GM18502 (cell line): ENCODE measurements around the gene PAX5.

ENCODE experiments used
- ATAC-seq: cut with Tn5 transposase; IDR thresholded peaks from one replicate; pipeline ENCODE4 v1.9.1; 2021; ENCODE audit warnings: mild to moderate bottlenecking; ENCODE audit not compliant: unreplicated experiment, poor library complexity

PAX5 gene

DNA sequence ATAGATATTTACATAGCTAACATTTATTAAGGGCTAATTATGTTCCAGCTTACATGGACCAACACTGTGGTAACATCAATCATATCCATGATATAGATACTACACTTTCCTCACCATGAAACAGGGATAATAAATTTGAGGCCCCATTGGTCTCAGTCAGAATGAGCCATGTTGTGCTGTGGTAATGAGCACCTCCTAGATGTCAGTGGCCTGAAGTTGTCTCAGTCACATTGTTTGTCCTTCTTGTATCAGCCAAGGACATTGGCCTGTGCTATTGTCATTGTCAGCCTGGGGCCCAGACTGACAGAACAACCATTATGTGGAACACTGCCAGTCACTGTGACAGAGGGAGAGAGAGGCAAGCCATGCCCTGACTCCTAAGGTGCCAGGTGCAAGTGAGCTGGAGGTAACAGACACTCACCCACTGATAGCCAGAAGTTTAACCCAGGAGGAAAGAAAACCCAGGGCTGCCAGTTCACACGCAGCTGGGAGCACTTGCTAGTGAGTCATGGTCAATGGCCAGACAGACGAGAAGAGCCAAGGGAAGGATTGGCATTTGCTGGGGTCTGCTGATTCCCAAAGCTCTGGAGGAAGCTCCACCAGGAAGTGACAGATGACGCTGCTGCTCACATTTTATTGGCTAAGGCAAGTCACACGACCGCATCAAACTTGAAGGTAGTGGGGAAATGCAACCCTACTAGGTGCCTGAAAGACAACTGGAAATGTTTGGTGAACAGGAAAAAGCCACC is 237.2 kb downstream of the PAX5 start:
- no peak for ATAC-seq

DNA sequence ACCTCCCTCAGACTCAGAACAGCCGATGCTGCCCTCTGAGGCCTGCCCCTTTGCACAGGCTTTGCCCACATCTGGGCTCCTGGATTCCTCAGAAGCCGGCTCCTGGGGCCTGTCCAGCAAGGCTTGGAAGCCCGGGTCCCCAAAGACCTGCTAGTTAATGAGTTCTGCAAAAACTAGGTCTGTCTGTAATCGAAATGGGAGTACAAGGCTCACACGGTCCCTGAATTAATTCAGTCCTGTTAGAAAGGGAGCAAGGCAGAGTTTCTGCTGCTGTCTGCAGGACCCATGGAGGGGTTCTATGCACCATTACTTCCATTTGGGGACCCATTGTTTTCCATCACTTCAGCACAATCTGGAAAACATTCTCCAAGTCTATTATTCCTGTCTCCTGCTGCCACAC is 239.6 kb downstream of the PAX5 start:
- no peak for ATAC-seq

DNA sequence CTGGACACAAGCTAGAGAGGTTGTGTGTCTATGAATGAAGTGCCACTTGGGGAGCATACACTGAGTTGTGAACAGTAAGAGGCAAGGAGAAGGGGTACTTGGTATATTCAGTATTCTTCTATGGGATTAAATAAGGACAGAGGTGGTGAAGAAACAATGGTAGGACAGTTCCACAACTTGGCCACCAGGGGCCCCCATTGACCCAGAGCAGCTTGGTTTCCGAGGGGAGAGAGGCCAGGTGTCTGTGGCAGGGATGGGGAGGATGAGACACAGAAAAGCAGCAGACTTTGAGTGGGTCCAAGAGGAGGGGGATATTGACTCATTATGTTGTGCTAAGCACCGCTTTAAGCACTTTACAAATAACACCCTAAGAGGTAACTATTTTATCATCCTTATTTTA is 240.8 kb downstream of the PAX5 start:
- ATAC-seq, result no peak

DNA sequence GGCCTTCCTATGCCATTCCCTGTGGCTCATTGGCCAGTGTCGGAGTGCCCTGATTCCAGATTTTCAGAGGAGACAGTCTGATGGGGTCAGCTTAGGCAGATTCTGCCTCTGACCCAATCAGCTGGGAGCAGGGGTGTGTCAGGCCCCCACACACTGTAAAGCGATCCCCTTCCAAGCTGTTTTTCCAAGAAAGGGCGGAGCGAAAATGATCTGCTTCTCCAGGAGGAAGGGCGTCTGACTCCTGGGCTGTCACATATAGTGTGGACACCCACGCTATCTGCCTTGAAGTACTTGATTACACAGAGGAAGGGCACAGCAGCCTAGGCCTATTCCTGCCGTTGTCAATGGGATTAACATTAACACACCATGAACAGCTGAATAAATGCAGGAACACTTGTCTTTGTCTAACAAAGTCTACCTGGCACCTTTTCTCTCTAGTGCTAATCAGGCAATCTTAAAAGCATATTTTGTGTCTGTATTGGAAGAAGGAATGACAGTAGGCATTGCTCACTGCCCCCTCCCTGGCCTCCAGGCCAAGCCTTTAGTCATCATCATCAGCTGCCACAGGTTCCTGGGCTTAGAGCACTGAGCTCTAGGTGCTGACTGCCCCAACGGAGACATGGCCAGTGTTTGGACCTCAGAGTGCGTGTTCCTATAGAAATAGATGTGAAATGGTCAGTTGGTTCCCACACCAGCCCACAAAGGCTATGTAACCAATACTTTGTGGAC is 242.7 kb downstream of the PAX5 start:
- ATAC-seq, result no peak

DNA sequence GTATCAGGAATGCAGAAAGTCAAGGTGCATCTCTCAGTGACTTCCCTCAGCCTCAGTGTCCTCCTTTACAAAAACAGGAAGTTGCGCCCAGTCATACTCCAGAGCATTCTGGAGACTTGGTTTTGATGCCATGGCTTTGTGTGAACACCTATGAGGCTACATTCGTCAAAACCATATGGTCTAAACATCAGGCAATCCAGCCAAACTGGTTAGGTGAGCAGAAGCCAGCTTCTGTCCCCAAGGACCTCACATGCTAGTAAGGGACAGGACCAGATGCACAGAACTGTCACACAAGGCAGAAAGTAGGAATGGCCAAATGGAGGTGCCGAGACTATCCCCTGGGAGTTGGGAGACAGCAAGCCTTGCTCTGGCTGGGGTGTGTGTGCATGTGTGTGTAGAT is 244.2 kb downstream of the PAX5 start:
- ATAC-seq, result no peak

DNA sequence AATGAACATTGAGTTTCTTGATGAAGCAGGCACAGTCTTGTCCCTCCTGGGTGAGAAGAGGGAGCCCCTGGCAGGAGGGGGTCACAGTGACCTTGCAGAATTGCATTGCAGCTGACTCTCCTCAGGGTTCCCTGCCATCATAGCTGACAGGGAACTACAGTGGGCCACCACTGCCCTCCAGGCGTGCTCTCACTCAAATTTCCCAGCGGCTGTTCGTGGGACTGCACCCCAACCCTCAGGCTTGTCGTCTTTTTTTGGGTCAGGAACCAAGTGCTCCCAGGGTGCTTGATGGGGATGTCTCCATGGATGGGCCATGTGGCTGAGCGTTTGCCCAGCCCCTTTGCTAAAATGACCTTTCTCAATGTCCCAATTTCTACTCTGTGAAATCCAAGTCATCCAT is 245.5 kb downstream of the PAX5 start:
- no peak for ATAC-seq

DNA sequence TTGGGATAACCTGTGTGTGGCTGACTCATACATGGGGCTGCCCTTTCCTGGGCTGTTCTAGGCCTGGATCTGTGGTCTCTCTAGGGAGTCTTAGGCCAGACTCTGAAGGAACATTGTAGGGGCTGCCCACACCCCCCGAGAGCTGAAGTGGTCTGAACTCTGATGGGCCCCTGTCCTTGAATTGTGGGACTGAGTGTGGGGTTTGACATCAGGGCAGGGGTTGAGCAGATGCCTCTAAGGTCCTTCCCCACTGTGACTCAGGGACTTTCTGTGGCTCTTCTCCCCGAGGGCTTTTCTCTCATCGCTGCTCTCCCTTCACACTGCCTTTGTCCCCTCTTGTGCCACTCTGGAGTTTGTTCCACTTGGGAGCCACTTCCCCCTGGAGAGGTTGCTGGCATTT is 246.4 kb downstream of the PAX5 start:
- ATAC-seq, result no peak
